ENCODE results near the gene ANKRD61. TPM values are rescaled to one million over a fixed set of nuclear protein-coding genes. Genes with fewer than 3 reads are reported as not detected.

The ANKRD61 gene
- 0.54 to 0.78 TPM (median 0.62 TPM) in 5 replicates for total RNA-seq (2022; extraction: Qiagen RNA extraction)

DNA sequence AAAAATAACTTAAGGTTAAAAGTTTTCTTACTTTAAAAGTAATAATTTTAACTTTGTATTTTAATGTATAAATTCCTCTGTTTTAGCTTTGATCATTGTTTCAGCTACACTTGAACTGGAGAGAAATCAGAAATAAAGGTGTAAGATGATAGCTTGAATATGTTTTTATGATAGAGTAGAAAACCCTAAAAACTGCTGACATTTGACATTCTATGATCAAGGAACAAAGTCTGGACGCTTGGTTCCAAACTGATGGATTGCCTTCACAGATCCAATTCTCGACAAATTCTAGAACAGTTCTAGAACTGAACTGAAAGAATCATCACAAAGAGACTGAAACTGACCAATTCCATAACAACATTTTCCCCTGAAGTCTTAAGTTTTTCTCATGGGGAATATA lies at the start of gene ANKRD61:
ANKRD61 (plus strand) TSS at position 389 of the 400 bp plus-strand sequence; CDS start at position 389, 0 bp downstream.

DNA sequence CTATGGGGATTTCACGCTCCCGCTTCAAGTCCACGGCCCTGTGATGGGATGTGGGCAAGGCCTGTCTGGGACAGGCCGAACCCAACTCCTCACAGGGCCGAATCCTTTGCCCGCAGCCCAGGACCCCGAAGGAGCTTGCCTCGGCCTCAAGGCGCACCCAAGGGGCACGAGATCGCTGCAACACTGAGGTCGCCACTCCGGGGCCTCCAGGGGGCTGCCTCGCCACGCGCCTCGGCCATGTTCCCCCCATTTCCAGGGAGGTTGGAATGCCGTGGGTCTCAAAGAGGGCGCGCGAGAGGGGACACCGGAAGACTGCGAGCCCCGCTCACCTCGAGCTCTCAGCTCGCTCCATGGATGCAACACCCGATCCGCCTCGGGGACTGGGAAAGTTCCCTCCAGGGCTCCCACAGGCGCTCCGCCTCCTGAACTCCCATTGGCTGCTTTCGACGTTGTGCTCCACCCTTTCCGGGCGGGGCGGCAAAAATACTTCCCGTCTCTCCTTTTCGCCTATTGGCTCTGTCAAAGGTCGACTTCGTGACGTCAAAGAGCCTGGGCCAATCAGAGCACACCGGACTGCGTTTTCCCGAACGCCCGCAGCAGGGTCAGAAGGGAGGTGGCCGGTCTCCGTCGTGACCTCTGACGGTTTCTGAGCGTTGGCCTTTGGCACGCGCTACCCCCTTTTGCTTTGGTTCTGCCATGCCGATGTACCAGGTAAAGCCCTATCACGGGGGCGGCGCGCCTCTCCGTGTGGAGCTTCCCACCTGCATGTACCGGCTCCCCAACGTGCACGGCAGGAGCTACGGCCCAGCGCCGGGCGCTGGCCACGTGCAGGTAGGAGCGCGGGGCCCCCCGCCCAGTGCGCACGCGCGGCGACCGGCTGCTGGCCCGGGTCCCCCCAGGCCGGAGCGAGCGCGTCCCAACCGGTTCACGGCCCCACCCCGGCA lies 22.2 kb upstream of the ANKRD61 start, which contains the start of the genes AIMP2 and PMS2:
AIMP2 (plus strand) TSS at position 605 of the 944 bp plus-strand sequence; CDS start at position 697, 92 bp downstream.
PMS2 (minus strand) TSS at position 382 of the 944 bp plus-strand sequence; CDS start at position 352, 30 bp downstream.

Other genes starting within 250 kb of the ANKRD61 start
- gene RNF216, start 249.7 kb upstream of the ANKRD61 start, total RNA-seq (2022; extraction: Qiagen RNA extraction), result 23.3 to 27.9 TPM (median 25.8 TPM) in 5 replicates
- not detected in 5 replicates for gene OCM, start 150.6 kb upstream of the ANKRD61 start, total RNA-seq (2022; extraction: Qiagen RNA extraction)
- 72.0 to 83.7 TPM (median 79.4 TPM) in 5 replicates for gene CCZ1, start 132.6 kb upstream of the ANKRD61 start, total RNA-seq (2022; extraction: Qiagen RNA extraction)
- 0.04 to 0.12 TPM (median 0.10 TPM) in 3 of 5 replicates, not detected in the others for gene RSPH10B, start 60.7 kb upstream of the ANKRD61 start, total RNA-seq (2022; extraction: Qiagen RNA extraction)
- gene PMS2, start 22.3 kb upstream of the ANKRD61 start, total RNA-seq (2022; extraction: Qiagen RNA extraction), result 10.0 to 16.1 TPM (median 12.2 TPM) in 5 replicates
- gene AIMP2, start 22.1 kb upstream of the ANKRD61 start, total RNA-seq (2022; extraction: Qiagen RNA extraction), result 91.4 to 98.8 TPM (median 93.8 TPM) in 5 replicates
- gene EIF2AK1, start 27.8 kb downstream of the ANKRD61 start, total RNA-seq (2022; extraction: Qiagen RNA extraction), result 66.0 to 79.9 TPM (median 76.1 TPM) in 5 replicates
- 6.4 to 8.7 TPM (median 7.9 TPM) in 5 replicates for gene USP42, start 73.6 kb downstream of the ANKRD61 start, total RNA-seq (2022; extraction: Qiagen RNA extraction)
- 22.6 to 26.7 TPM (median 23.3 TPM) in 5 replicates for gene CYTH3, start 241.2 kb downstream of the ANKRD61 start, total RNA-seq (2022; extraction: Qiagen RNA extraction)